HEK293 (cell line): Measurements from ENCODE around the gene SH3BP5L.

Source experiments
- CTCF ChIA-PET: fragments of 350-600 bp; formaldehyde crosslinking; extraction: SDS; loops from one replicate; lab custom pipeline; 2021; ENCODE audit warnings: antibody characterized with exemption; lab: Yijun Ruan, JAX
- POLR2A ChIA-PET: fragments of 300-600 bp; formaldehyde crosslinking; extraction: SDS; loops from one replicate; lab custom pipeline; 2020; ENCODE audit warnings: antibody characterized with exemption, inconsistent platforms; lab: Yijun Ruan, JAX
- H3K27ac ChIP-seq: fragments of 200-500 bp; sonication (Bioruptor generic); 2 replicates; pipeline ENCODE4 v1.5.1; 2014; ENCODE audit warnings: low read depth, low read length, control low read depth, inconsistent platforms; ENCODE audit errors: extremely low read depth
- H3K36me3 ChIP-seq, 2 experiments: fragments of 200-500 bp in 1 of 2; sonication (Bioruptor generic) in 1 of 2; 1 replicate in 1 of 2; 2 replicates in 1 of 2; pipeline ENCODE4 v1.5.1; 2014 to 2017; ENCODE audit warnings: inconsistent platforms in 2 of 2, low read length in 2 of 2; ENCODE audit not compliant: control insufficient read depth in 2 of 2, insufficient read depth in 1 of 2
- H3K4me1 ChIP-seq: fragments of 200-500 bp; sonication (Bioruptor generic); 2 replicates; pipeline ENCODE4 v1.5.1; 2014; ENCODE audit warnings: mild to moderate bottlenecking, low read length, inconsistent platforms; ENCODE audit not compliant: control insufficient read depth, insufficient read depth
- H3K4me3 ChIP-seq: 2 replicates; pipeline ENCODE4 v1.5.1; 2011; ENCODE audit warnings: low read depth, mild to moderate bottlenecking, control low read depth, low read length, moderate library complexity
- H3K9me3 ChIP-seq: fragments of 200-500 bp; sonication (Bioruptor generic); 2 replicates; pipeline ENCODE4 v1.5.1; 2014; ENCODE audit warnings: low read depth, low read length, inconsistent platforms; ENCODE audit not compliant: control insufficient read depth, insufficient read depth
- EGR2 ChIP-seq: fragments of 450-650 bp; formaldehyde crosslinking; IDR thresholded peaks from 2 replicates; pipeline ENCODE4 v1.5.1; 2016; ENCODE audit warnings: low read depth, missing biosample characterization, missing genetic modification characterization
- GLI2 ChIP-seq: fragments of 450-650 bp; formaldehyde crosslinking; IDR thresholded peaks from 2 replicates; pipeline ENCODE4; 2017; ENCODE audit warnings: missing biosample characterization, missing genetic modification characterization, low read depth, borderline replicate concordance
- REPIN1 ChIP-seq: fragments of 450-650 bp; formaldehyde crosslinking; IDR thresholded peaks from 2 replicates; pipeline ENCODE4 v1.5.1; 2017; ENCODE audit warnings: missing biosample characterization, missing genetic modification characterization, low read depth
- SCRT1 ChIP-seq: fragments of 450-650 bp; formaldehyde crosslinking; IDR thresholded peaks from 2 replicates; pipeline ENCODE4 v1.5.1; 2016; ENCODE audit warnings: missing biosample characterization, missing genetic modification characterization, borderline replicate concordance
- ZNF10 ChIP-seq: fragments of 450-650 bp; formaldehyde crosslinking; IDR thresholded peaks from 2 replicates; pipeline ENCODE4 v1.5.1; 2017; ENCODE audit warnings: missing biosample characterization, missing genetic modification characterization
- ZNF112 ChIP-seq: fragments of 450-650 bp; formaldehyde crosslinking; IDR thresholded peaks from 2 replicates; pipeline ENCODE4 v1.5.0; 2017; ENCODE audit warnings: missing biosample characterization, missing genetic modification characterization
- ZNF169 ChIP-seq: fragments of 450-650 bp; formaldehyde crosslinking; IDR thresholded peaks from 2 replicates; pipeline ENCODE4 v1.5.1; 2016; ENCODE audit warnings: missing biosample characterization, missing genetic modification characterization
- ZNF2 ChIP-seq: fragments of 450-650 bp; formaldehyde crosslinking; IDR thresholded peaks from 2 replicates; pipeline ENCODE4 v1.5.1; 2016; ENCODE audit warnings: missing biosample characterization, missing genetic modification characterization
- ZNF214 ChIP-seq: fragments of 450-650 bp; formaldehyde crosslinking; IDR thresholded peaks from 2 replicates; pipeline ENCODE4 v1.5.1; 2017; ENCODE audit warnings: missing biosample characterization, mild to moderate bottlenecking, missing genetic modification characterization, borderline replicate concordance
- ZNF223 ChIP-seq: fragments of 450-650 bp; formaldehyde crosslinking; IDR thresholded peaks from 2 replicates; pipeline ENCODE4 v1.5.1; 2016; ENCODE audit warnings: missing biosample characterization, missing genetic modification characterization
- ZNF23 ChIP-seq: fragments of 450-650 bp; formaldehyde crosslinking; IDR thresholded peaks from 2 replicates; pipeline ENCODE4 v1.5.1; 2016; ENCODE audit warnings: missing biosample characterization, missing genetic modification characterization, borderline replicate concordance
- ZNF324 ChIP-seq: fragments of 450-650 bp; formaldehyde crosslinking; IDR thresholded peaks from 2 replicates; pipeline ENCODE4 v1.5.1; 2016; ENCODE audit warnings: missing biosample characterization, missing genetic modification characterization
- ZNF341 ChIP-seq: fragments of 450-650 bp; formaldehyde crosslinking; IDR thresholded peaks from 2 replicates; pipeline ENCODE4; 2016; ENCODE audit warnings: low read depth, missing biosample characterization, missing genetic modification characterization
- ZNF416 ChIP-seq: fragments of 450-650 bp; formaldehyde crosslinking; IDR thresholded peaks from 2 replicates; pipeline ENCODE4 v1.5.1; 2016; ENCODE audit warnings: missing biosample characterization, missing genetic modification characterization
- ZNF521 ChIP-seq: fragments of 450-650 bp; formaldehyde crosslinking; IDR thresholded peaks from 2 replicates; pipeline ENCODE4 v1.5.1; 2017; ENCODE audit warnings: missing biosample characterization, mild to moderate bottlenecking, missing genetic modification characterization
- ZNF830 ChIP-seq: fragments of 450-650 bp; IDR thresholded peaks from 2 replicates; pipeline ENCODE4 v1.5.0; 2018; ENCODE audit warnings: missing biosample characterization, missing genetic modification characterization, low read depth, mild to moderate bottlenecking, moderate library complexity
- ZSCAN30 ChIP-seq: fragments of 450-650 bp; IDR thresholded peaks from 2 replicates; pipeline ENCODE4 v1.5.1; 2018; ENCODE audit warnings: missing biosample characterization, mild to moderate bottlenecking, missing genetic modification characterization, moderate library complexity
- TF ChIP-seq, protein P1 (sequence below): fragments of 450-650 bp; formaldehyde crosslinking; conservative IDR thresholded peaks from 2 replicates; pipeline ENCODE4 v1.5.1; 2016; ENCODE audit warnings: low read depth, missing biosample characterization, missing genetic modification characterization
- TF ChIP-seq, protein P2 (sequence below): fragments of 450-650 bp; formaldehyde crosslinking; IDR thresholded peaks from 2 replicates; pipeline ENCODE4 v1.5.1; 2017; ENCODE audit warnings: missing biosample characterization, missing genetic modification characterization
- TF ChIP-seq, protein P3 (sequence below): fragments of 450-650 bp; formaldehyde crosslinking; conservative IDR thresholded peaks from 2 replicates; pipeline ENCODE4 v1.5.1; 2016; ENCODE audit warnings: low read depth, missing biosample characterization, missing genetic modification characterization

SH3BP5L gene

DNA sequence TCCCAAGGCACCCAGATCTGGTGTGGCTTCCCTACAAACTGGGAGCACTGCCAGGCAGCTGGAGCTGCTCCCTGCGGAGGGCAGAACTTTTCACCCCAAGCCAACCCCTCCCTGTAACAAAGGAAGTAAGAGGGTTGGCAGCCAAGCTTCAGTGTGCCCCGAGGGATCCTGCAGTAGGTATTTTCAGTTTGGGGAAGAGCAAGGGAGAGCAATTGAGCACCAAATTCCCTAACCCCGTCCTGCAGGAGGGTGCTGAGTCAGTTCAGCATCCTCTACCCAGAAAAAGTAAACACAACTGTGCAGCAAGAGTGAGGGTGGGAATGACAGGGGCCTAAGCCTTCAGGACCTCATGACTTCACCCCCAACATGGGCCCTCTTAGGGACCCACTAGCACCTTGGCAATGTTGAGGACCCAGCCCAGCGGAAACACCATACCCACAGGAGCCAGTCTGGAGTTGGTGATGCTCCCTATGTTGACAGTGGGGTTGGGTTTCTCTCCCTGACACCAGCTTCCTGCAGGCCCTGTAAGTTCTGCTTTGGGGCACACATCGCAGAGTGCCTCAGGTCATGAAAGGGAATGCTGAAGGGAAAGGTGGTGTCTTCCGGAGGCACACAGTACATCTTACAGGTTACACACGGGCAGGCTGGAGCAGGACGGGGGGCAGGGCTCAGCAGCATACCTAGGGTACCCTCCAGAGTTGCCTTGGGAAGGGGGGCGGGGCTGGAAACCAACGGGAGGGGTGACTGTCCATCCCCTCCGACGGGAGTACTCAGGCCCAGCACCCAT is 14.8 kb downstream of the SH3BP5L start (continued):
- TF ChIP-seq, protein P1, sequence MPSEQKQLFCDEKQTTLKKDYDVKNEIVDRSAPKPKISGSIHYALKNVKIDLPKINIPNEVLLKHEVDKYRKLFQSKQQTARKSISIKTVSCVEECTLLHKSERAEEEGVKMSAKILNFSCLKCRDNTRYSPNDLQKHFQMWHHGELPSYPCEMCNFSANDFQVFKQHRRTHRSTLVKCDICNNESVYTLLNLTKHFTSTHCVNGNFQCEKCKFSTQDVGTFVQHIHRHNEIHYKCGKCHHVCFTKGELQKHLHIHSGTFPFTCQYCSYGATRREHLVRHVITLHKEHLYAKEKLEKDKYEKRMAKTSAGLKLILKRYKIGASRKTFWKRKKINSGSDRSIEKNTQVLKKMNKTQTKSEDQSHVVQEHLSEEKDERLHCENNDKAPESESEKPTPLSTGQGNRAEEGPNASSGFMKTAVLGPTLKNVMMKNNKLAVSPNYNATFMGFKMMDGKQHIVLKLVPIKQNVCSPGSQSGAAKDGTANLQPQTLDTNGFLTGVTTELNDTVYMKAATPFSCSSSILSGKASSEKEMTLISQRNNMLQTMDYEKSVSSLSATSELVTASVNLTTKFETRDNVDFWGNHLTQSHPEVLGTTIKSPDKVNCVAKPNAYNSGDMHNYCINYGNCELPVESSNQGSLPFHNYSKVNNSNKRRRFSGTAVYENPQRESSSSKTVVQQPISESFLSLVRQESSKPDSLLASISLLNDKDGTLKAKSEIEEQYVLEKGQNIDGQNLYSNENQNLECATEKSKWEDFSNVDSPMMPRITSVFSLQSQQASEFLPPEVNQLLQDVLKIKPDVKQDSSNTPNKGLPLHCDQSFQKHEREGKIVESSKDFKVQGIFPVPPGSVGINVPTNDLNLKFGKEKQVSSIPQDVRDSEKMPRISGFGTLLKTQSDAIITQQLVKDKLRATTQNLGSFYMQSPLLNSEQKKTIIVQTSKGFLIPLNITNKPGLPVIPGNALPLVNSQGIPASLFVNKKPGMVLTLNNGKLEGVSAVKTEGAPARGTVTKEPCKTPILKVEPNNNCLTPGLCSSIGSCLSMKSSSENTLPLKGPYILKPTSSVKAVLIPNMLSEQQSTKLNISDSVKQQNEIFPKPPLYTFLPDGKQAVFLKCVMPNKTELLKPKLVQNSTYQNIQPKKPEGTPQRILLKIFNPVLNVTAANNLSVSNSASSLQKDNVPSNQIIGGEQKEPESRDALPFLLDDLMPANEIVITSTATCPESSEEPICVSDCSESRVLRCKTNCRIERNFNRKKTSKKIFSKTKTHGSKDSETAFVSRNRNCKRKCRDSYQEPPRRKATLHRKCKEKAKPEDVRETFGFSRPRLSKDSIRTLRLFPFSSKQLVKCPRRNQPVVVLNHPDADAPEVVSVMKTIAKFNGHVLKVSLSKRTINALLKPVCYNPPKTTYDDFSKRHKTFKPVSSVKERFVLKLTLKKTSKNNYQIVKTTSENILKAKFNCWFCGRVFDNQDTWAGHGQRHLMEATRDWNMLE (tag by site-specific recombination): no peak
- TF ChIP-seq GLI2: no peak
- TF ChIP-seq ZNF23 (tag by site-specific recombination): no peak
- no peak for TF ChIP-seq ZNF830
- no peak for TF ChIP-seq ZNF521 (tag by site-specific recombination)
- no peak for TF ChIP-seq ZNF214 (tag by site-specific recombination)
- TF ChIP-seq SCRT1 (tag by site-specific recombination): no peak
- TF ChIP-seq ZNF10 (tag by site-specific recombination): no peak
- no peak for TF ChIP-seq ZNF223 (tag by site-specific recombination)
- no peak for TF ChIP-seq ZNF112 (tag by site-specific recombination)
- TF ChIP-seq ZNF169 (tag by site-specific recombination): no peak

- TF ChIP-seq ZSCAN30 (tag by site-specific recombination): no peak
- TF ChIP-seq REPIN1 (tag by site-specific recombination): no peak
- no peak for TF ChIP-seq ZNF341
- no peak for TF ChIP-seq EGR2
- TF ChIP-seq ZNF324 (tag by site-specific recombination): no peak
- no peak for TF ChIP-seq ZNF2
- no peak for TF ChIP-seq ZNF416 (tag by site-specific recombination)
- TF ChIP-seq, protein P2, sequence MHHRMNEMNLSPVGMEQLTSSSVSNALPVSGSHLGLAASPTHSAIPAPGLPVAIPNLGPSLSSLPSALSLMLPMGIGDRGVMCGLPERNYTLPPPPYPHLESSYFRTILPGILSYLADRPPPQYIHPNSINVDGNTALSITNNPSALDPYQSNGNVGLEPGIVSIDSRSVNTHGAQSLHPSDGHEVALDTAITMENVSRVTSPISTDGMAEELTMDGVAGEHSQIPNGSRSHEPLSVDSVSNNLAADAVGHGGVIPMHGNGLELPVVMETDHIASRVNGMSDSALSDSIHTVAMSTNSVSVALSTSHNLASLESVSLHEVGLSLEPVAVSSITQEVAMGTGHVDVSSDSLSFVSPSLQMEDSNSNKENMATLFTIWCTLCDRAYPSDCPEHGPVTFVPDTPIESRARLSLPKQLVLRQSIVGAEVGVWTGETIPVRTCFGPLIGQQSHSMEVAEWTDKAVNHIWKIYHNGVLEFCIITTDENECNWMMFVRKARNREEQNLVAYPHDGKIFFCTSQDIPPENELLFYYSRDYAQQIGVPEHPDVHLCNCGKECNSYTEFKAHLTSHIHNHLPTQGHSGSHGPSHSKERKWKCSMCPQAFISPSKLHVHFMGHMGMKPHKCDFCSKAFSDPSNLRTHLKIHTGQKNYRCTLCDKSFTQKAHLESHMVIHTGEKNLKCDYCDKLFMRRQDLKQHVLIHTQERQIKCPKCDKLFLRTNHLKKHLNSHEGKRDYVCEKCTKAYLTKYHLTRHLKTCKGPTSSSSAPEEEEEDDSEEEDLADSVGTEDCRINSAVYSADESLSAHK: no peak
- TF ChIP-seq, protein P3, sequence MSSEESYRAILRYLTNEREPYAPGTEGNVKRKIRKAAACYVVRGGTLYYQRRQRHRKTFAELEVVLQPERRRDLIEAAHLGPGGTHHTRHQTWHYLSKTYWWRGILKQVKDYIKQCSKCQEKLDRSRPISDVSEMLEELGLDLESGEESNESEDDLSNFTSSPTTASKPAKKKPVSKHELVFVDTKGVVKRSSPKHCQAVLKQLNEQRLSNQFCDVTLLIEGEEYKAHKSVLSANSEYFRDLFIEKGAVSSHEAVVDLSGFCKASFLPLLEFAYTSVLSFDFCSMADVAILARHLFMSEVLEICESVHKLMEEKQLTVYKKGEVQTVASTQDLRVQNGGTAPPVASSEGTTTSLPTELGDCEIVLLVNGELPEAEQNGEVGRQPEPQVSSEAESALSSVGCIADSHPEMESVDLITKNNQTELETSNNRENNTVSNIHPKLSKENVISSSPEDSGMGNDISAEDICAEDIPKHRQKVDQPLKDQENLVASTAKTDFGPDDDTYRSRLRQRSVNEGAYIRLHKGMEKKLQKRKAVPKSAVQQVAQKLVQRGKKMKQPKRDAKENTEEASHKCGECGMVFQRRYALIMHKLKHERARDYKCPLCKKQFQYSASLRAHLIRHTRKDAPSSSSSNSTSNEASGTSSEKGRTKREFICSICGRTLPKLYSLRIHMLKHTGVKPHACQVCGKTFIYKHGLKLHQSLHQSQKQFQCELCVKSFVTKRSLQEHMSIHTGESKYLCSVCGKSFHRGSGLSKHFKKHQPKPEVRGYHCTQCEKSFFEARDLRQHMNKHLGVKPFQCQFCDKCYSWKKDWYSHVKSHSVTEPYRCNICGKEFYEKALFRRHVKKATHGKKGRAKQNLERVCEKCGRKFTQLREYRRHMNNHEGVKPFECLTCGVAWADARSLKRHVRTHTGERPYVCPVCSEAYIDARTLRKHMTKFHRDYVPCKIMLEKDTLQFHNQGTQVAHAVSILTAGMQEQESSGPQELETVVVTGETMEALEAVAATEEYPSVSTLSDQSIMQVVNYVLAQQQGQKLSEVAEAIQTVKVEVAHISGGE (tag by site-specific recombination): no peak
- CTCF ChIA-PET: interaction anchor here (0.6 kb wide), 1 partner anchor 188 kb away, joined by 3 read pairs; no protein-coding TSS in a partner anchor
- Histone ChIP-seq H3K4me1 (no peaks in the 10 kb centered on the region), H3K36me3 (peaks cover 0 to 28% of the 10 kb centered on the region in 2 experiments; a peak in 1 of 3 replicates), H3K27ac (no peak overlapping the region), H3K9me3 (no peaks in the 10 kb centered on the region), H3K4me3 (no peak overlapping the region)
- POLR2A ChIA-PET: no interaction called here
Observed at GRCh38 chr1:248810000-248810726, 15.6 kb downstream of the SH3BP5L start.
